Naive B cell (primary cell): ENCODE results near the gene SLFN12L. TPM values are rescaled to one million over a fixed set of nuclear protein-coding genes. Genes with fewer than 3 reads are reported as not detected.
"Not testable (repeated sequence)": the region's sequence is repeated elsewhere in the genome, so short reads cannot be mapped to it uniquely, and the experiment has no call there.

Experiments used
- ATAC-seq, 2 donors: fragments of 150-1000 bp; cut with Tn5 transposase; 2 replicates each; pipeline ENCODE4 v1.10.0; 2021; ENCODE audit warnings: low read depth in 2 of 2, mild to moderate bottlenecking in 2 of 2, moderate library complexity in 2 of 2
- DNase-seq: peaks from one replicate; pipeline ENCODE4 v3.0.0; 2022
- H3K27ac Mint-ChIP-seq, 6 donors: one replicate each; pipeline ENCODE4 v1.8.0; 2020 to 2022; ENCODE audit warnings: mild to moderate bottlenecking in 6 of 6, mixed read lengths in 6 of 6, moderate library complexity in 5 of 6, inconsistent platforms in 2 of 6
- H3K27me3 Mint-ChIP-seq, 3 donors: one replicate each; pipeline ENCODE4 v1.8.0; 2021 to 2022; ENCODE audit warnings: mixed read lengths in 3 of 3, mild to moderate bottlenecking in 1 of 3
- H3K36me3 Mint-ChIP-seq, 2 donors: one replicate each; pipeline ENCODE4 v1.8.0; 2020 to 2022; ENCODE audit warnings: mixed read lengths in 2 of 2, inconsistent platforms in 1 of 2, mild to moderate bottlenecking in 1 of 2
- H3K4me1 Mint-ChIP-seq, 3 donors: one replicate each; pipeline ENCODE4 v1.8.0; 2020 to 2022; ENCODE audit warnings: mixed read lengths in 3 of 3, inconsistent platforms in 1 of 3, mild to moderate bottlenecking in 1 of 3, moderate library complexity in 1 of 3
- H3K4me3 Mint-ChIP-seq, 8 donors: one replicate each; pipeline ENCODE4 v1.8.0; 2020 to 2022; ENCODE audit warnings: mild to moderate bottlenecking in 8 of 8, mixed read lengths in 8 of 8, moderate library complexity in 8 of 8, inconsistent platforms in 2 of 8
- H3K9me3 Mint-ChIP-seq, 7 donors: one replicate each; pipeline ENCODE4 v1.8.0; 2020 to 2022; ENCODE audit warnings: mixed read lengths in 7 of 7, mild to moderate bottlenecking in 5 of 7, inconsistent platforms in 2 of 7, moderate library complexity in 1 of 7
- polyA plus RNA-seq, 6 donors: library from polyadenylated mRNA; unstranded; fragments of 300-500 nt; fragmentation: Illumina TruSeq; gene quantifications; one replicate each; pipeline ENCODE4 v1.2.3, GENCODE V29; 2021; ENCODE audit warnings: low read depth in 6 of 6

The SLFN12L gene
- under 1 TPM in 4 of 6 donors, not detected in 2; 0.09 to 0.23 (median 0.18) TPM for polyA plus RNA-seq

- H3K27me3 Mint-ChIP-seq, result no peaks in the 10 kb centered on the region
- peak within 1 kb of the TSS in 1 of 8 donors; percentile 50 for H3K4me3 Mint-ChIP-seq
- H3K9me3 Mint-ChIP-seq, result no peaks in the 10 kb centered on the region
- no peaks in the 10 kb centered on the region for H3K36me3 Mint-ChIP-seq
- peak within 1 kb of the TSS in 2 of 6 donors; percentile 32 to 46 for H3K27ac Mint-ChIP-seq
- no peak for DNase-seq
- H3K4me1 Mint-ChIP-seq, result peaks cover 19 to 28% (median 27%) of the 10 kb centered on the region in 3 donors
- no peak for ATAC-seq
Observed at GRCh38 chr17:35537601-35538141, at the start of gene SLFN12L. SLFN12L (minus strand) TSS chr17:35537678; CDS start chr17:35522364, 15,314 bp downstream.

GRCh38 chr17:35586569-35587073, 49.1 kb upstream of the SLFN12L start:
- Mint-ChIP-seq H3K36me3 (peaks cover 0 to 7% of the 10 kb centered on the region in 2 donors), H3K4me1 (peaks cover 14 to 43% (median 26%) of the 10 kb centered on the region in 3 donors), H3K9me3 (no peaks in the 10 kb centered on the region), H3K27me3 (peaks cover 0 to 17% (median 7%) of the 10 kb centered on the region in 3 donors), H3K27ac (peak overlapping the region; percentile 95 to 99 (median 98)), H3K4me3 (peak overlapping the region; percentile 90 to 100 (median 98))
- ATAC-seq (peak in 1 of 2 donors; percentile 1), DNase-seq (no peak)

- Mint-ChIP-seq H3K4me3 (peak overlapping the region in 1 of 8 donors; percentile 27), H3K4me1 (peaks cover 11 to 32% (median 22%) of the 10 kb centered on the region in 3 donors), H3K27me3 (peaks cover 0 to 17% (median 7%) of the 10 kb centered on the region in 3 donors), H3K9me3 (no peaks in the 10 kb centered on the region), H3K27ac (no peak overlapping the region), H3K36me3 (peaks cover 0 to 7% of the 10 kb centered on the region in 2 donors)
- DNase-seq (no peak), ATAC-seq (no peak)
Observed at GRCh38 chr17:35584061-35584460, 46.6 kb upstream of the SLFN12L start.

- Mint-ChIP-seq H3K27me3 (peaks cover 0 to 6% (median 1%) of the 10 kb centered on the region in 3 donors), H3K27ac (peak overlapping the region; percentile 95 to 99 (median 98)), H3K4me1 (peaks cover 15 to 27% (median 16%) of the 10 kb centered on the region in 3 donors), H3K9me3 (no peaks in the 10 kb centered on the region), H3K36me3 (no peaks in the 10 kb centered on the region), H3K4me3 (peak overlapping the region; percentile 94 to 100 (median 98))
- DNase-seq (no peak), ATAC-seq (no peak)
Observed at GRCh38 chr17:35578929-35579432, 41.5 kb upstream of the SLFN12L start.

GRCh38 chr17:35578197-35578928, 40.9 kb upstream of the SLFN12L start, which contains the start of gene PEX12:
PEX12 (minus strand) TSS chr17:35578571; CDS start chr17:35578021, 550 bp downstream.
- peak; percentile 86 for DNase-seq
- Mint-ChIP-seq H3K27ac (peak within 1 kb of the TSS; percentile 95 to 99 (median 98)), H3K36me3 (no peaks in the 10 kb centered on the region), H3K4me1 (peaks cover 15 to 32% (median 16%) of the 10 kb centered on the region in 3 donors), H3K9me3 (no peaks in the 10 kb centered on the region), H3K4me3 (peak within 1 kb of the TSS; percentile 94 to 100 (median 98)), H3K27me3 (peaks cover 0 to 2% (median 0%) of the 10 kb centered on the region in 3 donors)
- ATAC-seq, result peak; percentile 98

- Mint-ChIP-seq H3K9me3 (no peaks in the 10 kb centered on the region), H3K27ac (peak overlapping the region; percentile 95 to 99 (median 98)), H3K36me3 (no peaks in the 10 kb centered on the region), H3K27me3 (no peaks in the 10 kb centered on the region), H3K4me1 (peaks cover 15 to 32% (median 16%) of the 10 kb centered on the region in 3 donors), H3K4me3 (peak overlapping the region; percentile 94 to 100 (median 98))
- no peak for ATAC-seq
- DNase-seq, result no peak
Observed at GRCh38 chr17:35577830-35578196, 40.3 kb upstream of the SLFN12L start.

- Mint-ChIP-seq H3K4me1 (peaks cover 16 to 38% (median 16%) of the 10 kb centered on the region in 3 donors), H3K27me3 (no peaks in the 10 kb centered on the region), H3K4me3 (peak overlapping the region in 5 of 8 donors; percentile 3 to 94 (median 35))
Observed at GRCh38 chr17:35575759-35576158, 38.3 kb upstream of the SLFN12L start.

GRCh38 chr17:35569405-35569804, 31.9 kb upstream of the SLFN12L start:
- Mint-ChIP-seq H3K9me3 (no peaks in the 10 kb centered on the region), H3K27ac (peak overlapping the region in 2 of 6 donors; percentile 0 to 27), H3K27me3 (no peaks in the 10 kb centered on the region), H3K4me1 (peaks cover 17 to 44% (median 32%) of the 10 kb centered on the region in 3 donors), H3K36me3 (no peaks in the 10 kb centered on the region), H3K4me3 (peak overlapping the region; percentile 56 to 99 (median 94))
- ATAC-seq, result no peak
- no peak for DNase-seq

More at GRCh38 chr17:35575759-35576158, 38.3 kb upstream of the SLFN12L start:
- ATAC-seq, result no peak
- peak overlapping the region in 2 of 6 donors; percentile 41 to 73 for H3K27ac Mint-ChIP-seq
- H3K9me3 Mint-ChIP-seq, result no peaks in the 10 kb centered on the region
- no peaks in the 10 kb centered on the region for H3K36me3 Mint-ChIP-seq
- no peak for DNase-seq

GRCh38 chr17:35568561-35568960, 31.1 kb upstream of the SLFN12L start:
- H3K9me3 Mint-ChIP-seq, result no peaks in the 10 kb centered on the region
- no peaks in the 10 kb centered on the region for H3K36me3 Mint-ChIP-seq
- peak overlapping the region; percentile 90 to 99 (median 97) for H3K4me3 Mint-ChIP-seq
- DNase-seq (no peak), ATAC-seq (no peak)
- peak overlapping the region in 5 of 6 donors; percentile 87 to 97 (median 94) for H3K27ac Mint-ChIP-seq
- H3K27me3 Mint-ChIP-seq, result peaks cover 0 to 4% (median 3%) of the 10 kb centered on the region in 3 donors
- peaks cover 17 to 40% (median 32%) of the 10 kb centered on the region in 3 donors for H3K4me1 Mint-ChIP-seq

- Mint-ChIP-seq H3K27me3 (peaks cover 0 to 8% (median 5%) of the 10 kb centered on the region in 3 donors), H3K4me3 (peak overlapping the region; percentile 53 to 99 (median 96)), H3K9me3 (no peaks in the 10 kb centered on the region), H3K36me3 (no peaks in the 10 kb centered on the region), H3K4me1 (peaks cover 17 to 35% (median 32%) of the 10 kb centered on the region in 3 donors), H3K27ac (peak overlapping the region in 2 of 6 donors; percentile 21 to 49)
- DNase-seq, result no peak
- ATAC-seq, result no peak
Observed at GRCh38 chr17:35566968-35567367, 29.5 kb upstream of the SLFN12L start.

- H3K9me3 Mint-ChIP-seq, H3K27ac Mint-ChIP-seq, H3K4me1 Mint-ChIP-seq, ATAC-seq, DNase-seq, H3K36me3 Mint-ChIP-seq, H3K4me3 Mint-ChIP-seq: not testable (repeated sequence)
- H3K27me3 Mint-ChIP-seq, result peaks cover 12 to 25% (median 13%) of the 10 kb centered on the region in 3 donors
Observed at GRCh38 chr17:35563181-35563580, 25.7 kb upstream of the SLFN12L start.

- ATAC-seq, result no peak
- H3K36me3 Mint-ChIP-seq, result no peaks in the 10 kb centered on the region
- H3K4me1 Mint-ChIP-seq, result no peaks in the 10 kb centered on the region
- peaks cover 24 to 32% (median 24%) of the 10 kb centered on the region in 3 donors for H3K27me3 Mint-ChIP-seq
- no peak for DNase-seq
- no peaks in the 10 kb centered on the region for H3K9me3 Mint-ChIP-seq
- H3K27ac Mint-ChIP-seq, result no peak within 1 kb of the TSS
- no peak within 1 kb of the TSS for H3K4me3 Mint-ChIP-seq
Observed at GRCh38 chr17:35560703-35561102, 23.2 kb upstream of the SLFN12L start, which contains the start of gene SLFN14. SLFN14 (minus strand) TSS chr17:35560819; CDS start chr17:35558062, 2,757 bp downstream.
